GM18498 (cell line): Measurements from ENCODE around the gene LMNTD2.

Experiments used
- ATAC-seq: cut with Tn5 transposase; IDR thresholded peaks from one replicate; pipeline ENCODE4 v1.9.1; 2021; ENCODE audit warnings: mild to moderate bottlenecking, moderate library complexity; ENCODE audit not compliant: unreplicated experiment

LMNTD2 gene

DNA sequence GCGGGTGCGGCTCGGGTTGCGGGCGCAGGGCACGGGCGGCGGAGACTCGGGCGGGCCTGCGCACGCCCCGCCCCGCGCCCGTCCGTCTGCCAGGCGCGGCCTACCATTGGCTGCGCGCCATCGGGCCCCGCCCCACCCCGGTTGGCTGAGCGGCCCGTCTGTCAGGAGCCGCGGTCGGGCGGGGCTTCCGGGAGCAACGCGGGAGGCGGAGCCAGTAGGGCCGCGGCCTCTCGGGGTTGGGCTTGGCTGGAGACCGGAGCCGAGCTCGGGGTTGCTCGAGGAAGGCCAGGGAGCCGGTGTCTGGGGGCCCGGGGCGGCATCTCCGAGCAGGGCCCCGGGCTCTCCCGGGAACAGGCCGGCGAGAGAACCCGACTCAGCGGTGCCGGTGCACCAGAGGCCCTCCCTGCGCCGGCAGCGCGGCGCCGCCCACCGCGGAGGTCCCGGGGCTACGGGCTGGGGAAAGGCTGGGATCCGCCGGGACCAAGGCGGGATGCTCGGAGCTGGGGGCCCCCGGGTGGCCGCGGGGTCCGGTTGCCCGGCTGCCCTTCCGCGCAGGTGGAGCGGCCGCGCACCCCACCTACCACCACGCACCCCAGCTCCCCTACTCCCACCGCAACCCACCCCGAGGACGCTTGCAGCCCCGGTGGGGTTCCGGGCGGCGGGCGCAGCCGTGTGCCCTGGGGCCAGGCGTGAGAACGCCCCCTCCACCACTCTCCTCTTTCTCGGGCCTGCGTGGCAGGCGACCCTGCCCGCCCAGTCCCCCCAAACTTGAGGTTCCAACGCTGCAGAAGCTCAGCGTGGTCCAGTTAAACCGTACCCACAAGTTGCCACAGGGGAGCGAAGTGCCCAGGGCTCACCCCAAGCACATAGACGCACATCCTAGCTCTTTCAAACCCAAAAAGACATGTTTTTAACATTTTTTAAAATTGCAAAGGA is 24.8 kb downstream of the LMNTD2 start, which contains the start of gene HRAS:
Gene HRAS (minus strand): TSS at position 58 of the 936 bp plus-strand sequence.
- peak; percentile 70 for ATAC-seq

GRCh38 chr11:535210-535518 is 25.4 kb downstream of the LMNTD2 start:
- ATAC-seq: no peak

DNA sequence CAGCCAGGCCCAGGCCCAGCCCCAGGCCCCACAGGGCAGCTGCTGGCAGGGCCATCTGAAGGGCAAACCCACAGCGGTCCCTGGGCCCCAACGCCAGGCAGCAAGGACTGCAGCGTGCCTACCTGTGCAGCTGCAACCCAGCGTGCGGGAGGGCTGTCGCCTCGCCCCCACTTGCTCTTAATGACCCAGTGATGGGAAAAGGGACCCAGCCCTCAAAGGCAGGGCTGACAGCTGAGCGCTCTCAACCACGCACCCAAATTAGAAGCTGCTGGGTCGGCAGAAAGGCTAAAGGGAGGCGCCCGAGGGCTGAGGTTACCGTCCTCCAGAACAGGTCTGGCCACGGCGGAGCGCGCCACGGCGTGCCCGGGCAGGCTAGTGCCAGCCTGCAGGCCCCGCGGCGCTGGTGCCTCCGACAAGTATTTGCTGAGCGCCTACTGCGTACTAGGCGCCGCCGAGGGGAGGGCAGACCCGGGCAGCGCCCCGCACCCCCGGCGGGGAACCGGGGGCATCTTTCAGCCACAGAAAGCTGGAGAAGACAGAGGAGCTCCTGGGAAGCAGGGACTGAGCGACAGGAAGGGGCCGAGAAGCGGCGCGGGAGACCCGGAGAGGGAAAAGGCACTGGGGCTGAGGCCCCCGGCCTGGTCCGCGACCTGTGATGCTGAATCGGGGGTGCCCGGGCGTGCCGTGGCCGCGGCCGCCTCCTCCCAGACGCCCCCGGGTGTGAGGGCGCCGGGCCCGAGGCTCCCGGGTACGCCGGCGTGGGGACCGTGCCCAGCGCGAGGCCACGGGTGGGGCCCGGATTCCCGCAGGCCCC is 25.9 kb downstream of the LMNTD2 start:
- peak; percentile 1 for ATAC-seq

- ATAC-seq: no peak
These were observed 26.7 kb downstream of the LMNTD2 start for GRCh38 chr11:533586-534395.

- ATAC-seq: no peak
These were observed 27.5 kb downstream of the LMNTD2 start for GRCh38 chr11:532986-533585.

DNA sequence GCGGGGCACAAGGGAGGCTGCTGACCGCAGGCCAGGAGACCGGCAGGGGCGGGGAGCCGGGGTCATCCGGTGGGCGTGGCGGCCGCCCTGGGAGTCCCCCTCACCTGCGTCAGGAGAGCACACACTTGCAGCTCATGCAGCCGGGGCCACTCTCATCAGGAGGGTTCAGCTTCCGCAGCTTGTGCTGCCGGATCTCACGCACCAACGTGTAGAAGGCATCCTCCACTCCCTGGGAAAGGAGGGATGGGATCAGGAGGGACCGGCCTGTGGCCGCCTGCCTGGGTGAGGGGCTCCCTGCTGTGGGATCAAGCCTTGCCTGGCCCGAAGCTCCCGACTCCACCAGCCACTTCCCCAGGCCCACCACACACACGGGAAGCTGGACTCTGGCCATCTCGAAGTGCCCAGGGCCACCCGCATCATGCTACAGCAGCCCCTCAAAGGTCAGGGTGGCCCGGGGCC is 28.0 kb downstream of the LMNTD2 start:
- no peak for ATAC-seq

DNA sequence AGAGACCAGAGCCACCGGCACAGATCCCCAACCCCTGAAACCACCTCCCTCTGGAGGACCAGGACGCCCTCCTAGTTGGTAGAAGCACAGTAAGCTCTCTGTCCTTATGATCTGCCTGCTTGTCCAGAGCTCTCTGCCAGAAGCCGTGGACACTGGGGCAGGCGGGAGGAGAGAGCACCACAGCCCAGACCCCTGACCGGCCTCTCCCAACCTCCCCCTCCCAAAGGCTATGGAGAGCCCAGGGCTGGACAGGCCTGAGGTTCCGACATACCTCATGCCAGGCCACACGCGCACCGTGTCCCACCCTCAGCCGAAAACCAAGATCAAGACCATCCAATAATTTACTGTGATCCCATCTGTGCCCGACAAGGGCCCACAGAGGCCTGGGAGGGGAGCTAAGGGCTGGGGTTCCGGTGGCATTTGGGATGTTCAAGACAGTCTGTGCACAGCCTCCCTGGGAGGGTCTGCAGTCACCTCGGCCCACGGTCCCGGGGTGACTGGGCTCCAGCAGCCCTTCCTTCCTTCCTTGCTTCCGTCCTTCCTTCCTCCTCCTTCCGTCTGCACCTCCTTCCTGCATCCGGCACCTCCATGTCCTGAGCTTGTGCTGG is 28.5 kb downstream of the LMNTD2 start:
- ATAC-seq: no peak

DNA sequence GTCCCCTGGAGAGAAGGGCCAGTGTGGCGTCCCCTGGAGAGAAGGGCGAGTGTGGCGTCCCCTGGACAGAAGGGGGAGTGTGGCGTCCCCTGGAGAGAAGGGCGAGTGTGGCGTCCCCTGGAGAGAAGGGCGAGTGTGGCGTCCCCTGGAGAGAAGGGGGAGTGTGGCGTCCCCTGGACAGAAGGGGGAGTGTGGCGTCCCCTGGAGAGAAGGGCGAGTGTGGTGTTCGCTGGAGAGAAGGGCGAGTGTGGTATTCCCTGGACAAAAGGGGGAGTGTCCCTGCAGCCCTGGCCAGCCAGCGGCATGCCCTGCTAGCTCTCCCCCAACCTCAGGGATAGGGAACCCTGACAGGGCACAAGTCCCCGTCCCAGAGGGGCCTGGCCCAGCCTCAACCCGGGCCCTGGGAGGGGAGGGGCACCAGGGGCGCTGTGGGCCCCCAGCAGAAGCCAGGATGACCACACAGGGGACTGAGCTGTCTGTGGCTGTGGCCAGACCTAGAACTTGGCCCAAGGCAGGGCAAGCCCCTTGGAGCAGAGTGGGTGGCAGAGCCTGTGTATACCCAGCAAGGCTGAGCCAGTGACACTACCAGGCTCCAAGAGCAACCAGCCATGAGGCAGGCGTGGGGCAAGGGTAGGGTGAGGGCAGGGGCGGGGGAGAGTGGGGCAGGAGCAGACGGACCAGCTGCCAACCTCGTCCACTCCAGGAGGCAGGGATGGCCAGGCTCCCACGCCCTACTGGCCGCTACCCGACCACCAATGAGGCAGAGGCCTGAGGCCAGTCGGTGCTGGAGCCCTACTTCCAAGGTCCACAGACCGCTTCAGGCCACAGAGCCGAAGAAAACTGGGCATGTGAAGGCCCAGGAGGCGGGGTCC is 29.3 kb downstream of the LMNTD2 start:
- ATAC-seq: no peak

DNA sequence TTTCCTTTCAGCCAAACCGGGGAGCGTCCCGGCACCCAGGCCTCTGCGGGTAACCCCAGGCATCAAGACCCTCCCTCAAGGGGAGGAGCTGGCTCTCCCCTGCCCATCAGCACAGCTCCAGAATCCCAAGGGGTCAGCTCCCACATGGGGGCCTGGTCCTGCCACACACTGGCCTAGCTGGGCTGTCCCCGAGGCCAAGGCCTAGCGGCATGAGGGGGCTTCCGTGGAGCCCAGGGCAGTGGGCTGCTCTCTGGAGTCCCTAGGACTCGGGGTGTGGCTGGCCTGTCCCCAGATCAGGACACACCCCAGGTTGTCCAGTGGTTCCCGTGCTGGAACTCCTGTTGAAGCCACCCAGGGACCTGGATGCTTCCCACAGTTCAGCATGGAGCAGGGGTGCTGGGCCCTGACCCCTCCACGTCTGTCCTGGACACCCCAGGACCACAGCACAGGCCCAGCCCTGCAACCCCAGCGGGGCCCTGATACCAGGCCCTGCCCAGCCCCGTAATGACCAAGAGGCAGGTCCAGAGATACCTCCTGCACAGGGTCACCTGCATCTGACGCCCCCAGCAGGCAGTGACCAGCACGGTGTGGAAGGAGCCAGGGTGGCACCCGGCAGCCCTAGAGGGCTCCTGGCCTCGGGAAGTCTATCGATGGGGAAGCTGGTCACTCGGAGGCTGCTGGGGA is 30.7 kb downstream of the LMNTD2 start:
- no peak for ATAC-seq

GRCh38 chr11:528815-529727 is 31.5 kb downstream of the LMNTD2 start:
- no peak for ATAC-seq

DNA sequence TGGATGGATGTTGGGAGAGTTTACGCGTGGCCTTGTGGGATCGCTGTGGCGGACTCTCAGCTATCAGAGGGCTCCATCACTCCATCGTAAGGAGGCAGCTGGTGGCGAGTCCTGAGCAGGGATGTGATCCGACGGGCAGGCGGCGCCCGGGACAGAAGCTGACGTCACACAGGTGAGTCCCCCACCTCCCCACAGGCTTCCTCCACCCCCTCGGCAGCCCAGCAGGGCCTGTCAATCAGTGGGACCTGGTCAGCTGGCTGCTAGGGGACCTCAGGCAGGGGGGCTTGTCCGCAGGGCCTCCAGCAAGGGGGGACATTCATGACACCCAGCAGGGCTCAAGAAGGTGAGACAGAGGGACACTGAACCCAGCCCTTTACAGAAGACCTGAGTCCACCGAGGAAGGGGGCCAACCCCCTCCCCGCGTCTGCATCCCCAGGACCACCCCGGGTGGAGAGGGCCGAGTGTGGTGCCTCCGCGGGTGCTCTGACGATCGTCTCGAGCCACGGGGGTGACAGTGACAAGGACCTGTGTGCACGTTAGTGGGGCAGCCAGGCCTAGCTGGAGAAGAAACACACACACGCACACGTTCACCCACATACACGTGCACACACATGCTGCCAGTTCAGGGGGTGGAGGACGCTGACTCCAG is 32.2 kb downstream of the LMNTD2 start:
- ATAC-seq: no peak

DNA sequence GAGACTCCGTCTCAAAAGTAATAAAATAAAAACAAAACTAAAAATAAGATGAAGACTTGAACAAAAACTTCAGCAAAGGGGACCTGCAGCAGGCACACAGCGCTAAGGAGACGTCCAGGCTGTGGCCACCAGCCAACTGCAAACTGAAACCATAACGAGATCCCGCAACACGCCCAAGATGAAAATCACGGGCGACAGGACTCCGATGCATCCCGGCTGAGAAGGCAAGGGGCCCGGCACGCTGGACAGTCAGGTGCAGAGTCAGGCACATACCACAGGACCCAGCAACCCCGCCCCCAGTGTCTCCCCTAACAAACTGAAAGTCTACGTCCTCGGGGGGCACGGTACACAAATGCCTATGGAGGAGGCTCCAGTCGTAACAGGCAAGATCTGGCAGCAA is 34.3 kb downstream of the LMNTD2 start:
- no peak for ATAC-seq

DNA sequence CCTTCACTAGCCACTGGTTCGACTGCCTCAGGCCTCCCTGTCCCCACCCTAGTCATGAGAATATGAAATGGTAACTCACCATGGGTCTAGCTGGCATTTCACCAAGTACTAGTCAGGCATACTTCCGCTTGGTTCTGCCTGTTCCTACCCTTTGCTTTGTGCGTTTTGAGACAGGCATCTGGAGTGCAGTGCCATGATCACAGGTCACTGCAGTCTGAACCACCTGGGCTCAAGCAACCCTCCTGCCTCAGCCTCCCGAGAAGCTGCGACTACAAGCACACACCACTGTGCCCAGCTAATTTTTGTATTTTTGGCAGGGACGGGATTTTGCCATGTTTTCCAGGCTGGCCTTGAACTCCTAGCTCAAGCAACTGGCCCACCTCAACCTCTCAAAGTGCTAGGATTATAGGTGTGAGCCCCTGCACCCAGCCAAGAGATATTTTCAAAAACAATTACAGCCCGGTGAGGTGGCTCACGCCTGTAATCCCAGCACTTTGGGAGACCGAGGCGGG is 39.3 kb downstream of the LMNTD2 start:
- no peak for ATAC-seq

DNA sequence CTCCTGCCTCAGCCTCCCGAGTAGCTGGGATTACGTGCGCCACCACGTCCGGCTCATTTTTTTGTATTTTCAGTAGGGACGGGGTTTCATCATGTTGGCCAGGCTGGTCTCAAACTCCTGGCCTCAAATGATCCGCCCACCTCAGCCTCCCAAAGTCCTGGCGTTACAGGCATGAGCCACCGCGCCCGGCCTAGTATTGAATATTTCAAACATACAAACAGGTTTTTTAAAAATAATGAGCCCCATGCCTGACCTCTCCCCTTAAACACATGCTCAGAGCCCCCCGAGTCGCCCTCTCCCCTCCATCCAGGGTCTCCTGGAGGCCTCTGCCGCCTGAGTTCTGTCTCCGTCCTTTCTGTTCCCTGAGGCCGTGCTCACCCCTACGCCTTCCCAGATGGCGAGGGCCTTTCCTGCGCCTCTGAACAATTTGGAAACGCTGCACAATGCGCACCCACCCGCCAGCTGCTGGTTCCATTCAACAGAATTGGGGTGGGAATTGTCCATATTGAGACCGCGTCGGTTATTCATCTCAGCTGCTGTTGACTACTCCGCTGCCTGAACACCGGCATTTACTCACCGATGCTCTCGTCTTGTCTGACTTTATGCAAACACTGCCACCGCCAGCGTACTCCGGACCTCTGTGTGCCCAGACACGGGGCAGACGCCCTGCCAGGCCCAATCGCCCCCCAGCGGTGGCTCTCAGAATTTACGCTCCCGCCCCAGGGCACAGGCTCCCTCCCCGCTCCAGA is 39.9 kb downstream of the LMNTD2 start:
- no peak for ATAC-seq

GRCh38 chr11:518463-519202 is 41.9 kb downstream of the LMNTD2 start:
- ATAC-seq: peak; percentile 86
